Measurements from ENCODE around the gene EIF4G3.
"Not testable (repeated sequence)": the region's sequence is repeated elsewhere in the genome, so short reads cannot be mapped to it uniquely, and the experiment has no call there.

DNA sequence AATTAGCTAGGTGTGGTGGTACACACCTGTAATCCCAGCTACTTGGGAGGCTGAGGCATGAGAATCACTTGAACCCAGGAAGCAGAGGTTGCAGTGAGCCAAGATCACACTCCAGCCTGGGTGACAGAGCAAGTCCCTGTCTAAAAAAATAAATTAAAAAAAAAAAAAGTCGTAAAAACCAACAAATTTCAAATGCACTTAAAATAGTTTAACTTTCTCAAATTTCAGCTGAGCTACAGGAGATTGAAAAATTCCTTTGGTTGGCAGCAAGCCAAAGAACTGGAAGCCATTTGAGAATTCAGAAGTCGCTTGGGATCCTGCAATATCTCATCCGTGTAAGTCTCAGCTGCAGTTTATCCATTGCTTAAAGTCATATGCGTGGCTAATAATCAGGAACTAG, 5.9 kb downstream of the EIF4G3 start:
- TF ChIP-seq, protein P1, sequence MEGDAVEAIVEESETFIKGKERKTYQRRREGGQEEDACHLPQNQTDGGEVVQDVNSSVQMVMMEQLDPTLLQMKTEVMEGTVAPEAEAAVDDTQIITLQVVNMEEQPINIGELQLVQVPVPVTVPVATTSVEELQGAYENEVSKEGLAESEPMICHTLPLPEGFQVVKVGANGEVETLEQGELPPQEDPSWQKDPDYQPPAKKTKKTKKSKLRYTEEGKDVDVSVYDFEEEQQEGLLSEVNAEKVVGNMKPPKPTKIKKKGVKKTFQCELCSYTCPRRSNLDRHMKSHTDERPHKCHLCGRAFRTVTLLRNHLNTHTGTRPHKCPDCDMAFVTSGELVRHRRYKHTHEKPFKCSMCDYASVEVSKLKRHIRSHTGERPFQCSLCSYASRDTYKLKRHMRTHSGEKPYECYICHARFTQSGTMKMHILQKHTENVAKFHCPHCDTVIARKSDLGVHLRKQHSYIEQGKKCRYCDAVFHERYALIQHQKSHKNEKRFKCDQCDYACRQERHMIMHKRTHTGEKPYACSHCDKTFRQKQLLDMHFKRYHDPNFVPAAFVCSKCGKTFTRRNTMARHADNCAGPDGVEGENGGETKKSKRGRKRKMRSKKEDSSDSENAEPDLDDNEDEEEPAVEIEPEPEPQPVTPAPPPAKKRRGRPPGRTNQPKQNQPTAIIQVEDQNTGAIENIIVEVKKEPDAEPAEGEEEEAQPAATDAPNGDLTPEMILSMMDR (IDR thresholded peaks at IDR 0.05 in 4 of 5, conservative IDR thresholded peaks at IDR 0.05 in 1 of 5), result not testable (repeated sequence)
- not testable (repeated sequence) for TF ChIP-seq POLR2A (IDR thresholded peaks at IDR 0.05)

Measured in gastrocnemius medialis (tissue), 4 donors.